H1 (cell line): ENCODE results near the gene MMP28. TPM values are rescaled to one million over a fixed set of nuclear protein-coding genes. Genes with fewer than 3 reads are reported as not detected.

Source experiments
- MAFK ChIP-seq: IDR thresholded peaks from 2 replicates; pipeline ENCODE4 v1.6.1; 2012; ENCODE audit warnings: low read depth, mild to moderate bottlenecking, improper control_type of control experiment, low read length
- polyA plus RNA-seq, 7 experiments: library from polyadenylated mRNA; depleted of rRNA in 3 of 7; stranded (reverse) in 5 of 7; unstranded in 2 of 7; fragments of >200 nt in 5 of 7; fragments of 200-250 nt in 2 of 7; gene quantifications; 1 replicate in 5 of 7; 2 replicates in 1 of 7; 4 replicates in 1 of 7; pipeline versions ENCODE4 v1.2.1 to v1.2.3, GENCODE V29; 2011 to 2013; ENCODE audit warnings: missing spikeins in 2 of 7, mixed read lengths in 2 of 7
- total RNA-seq: library from RNA; stranded (reverse); fragmentation: NEBNext Ultra II Directional; extraction: Animal tissue kit (Norgen Biotek cat#: 25700); gene quantifications from 2 replicates; pipeline ENCODE4 v1.2.1, GENCODE V29; 2021

MMP28 gene
- total and polyA plus RNA-seq, 2 of the 8 experiments (the other 6 are each of a cell fraction or from before 2014, with no cell fraction given): not detected

GRCh38 chr17:35821308-35821707 is 25.9 kb upstream of the MMP28 start (continued):
- no peak for TF ChIP-seq MAFK
